NCI-H1105 treated with DMSO at 0.1 percent for 48 hours (cell line): ENCODE data around the gene SPTSSA.
"Not testable (repeated sequence)": the region's sequence is repeated elsewhere in the genome, so short reads cannot be mapped to it uniquely, and the experiment has no call there.

Source experiments
- DNase-seq: peaks from one replicate; lab custom pipeline; 2025; lab: John Stamatoyannopoulos, UW

Gene SPTSSA, protein sequence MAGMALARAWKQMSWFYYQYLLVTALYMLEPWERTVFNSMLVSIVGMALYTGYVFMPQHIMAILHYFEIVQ

DNA sequence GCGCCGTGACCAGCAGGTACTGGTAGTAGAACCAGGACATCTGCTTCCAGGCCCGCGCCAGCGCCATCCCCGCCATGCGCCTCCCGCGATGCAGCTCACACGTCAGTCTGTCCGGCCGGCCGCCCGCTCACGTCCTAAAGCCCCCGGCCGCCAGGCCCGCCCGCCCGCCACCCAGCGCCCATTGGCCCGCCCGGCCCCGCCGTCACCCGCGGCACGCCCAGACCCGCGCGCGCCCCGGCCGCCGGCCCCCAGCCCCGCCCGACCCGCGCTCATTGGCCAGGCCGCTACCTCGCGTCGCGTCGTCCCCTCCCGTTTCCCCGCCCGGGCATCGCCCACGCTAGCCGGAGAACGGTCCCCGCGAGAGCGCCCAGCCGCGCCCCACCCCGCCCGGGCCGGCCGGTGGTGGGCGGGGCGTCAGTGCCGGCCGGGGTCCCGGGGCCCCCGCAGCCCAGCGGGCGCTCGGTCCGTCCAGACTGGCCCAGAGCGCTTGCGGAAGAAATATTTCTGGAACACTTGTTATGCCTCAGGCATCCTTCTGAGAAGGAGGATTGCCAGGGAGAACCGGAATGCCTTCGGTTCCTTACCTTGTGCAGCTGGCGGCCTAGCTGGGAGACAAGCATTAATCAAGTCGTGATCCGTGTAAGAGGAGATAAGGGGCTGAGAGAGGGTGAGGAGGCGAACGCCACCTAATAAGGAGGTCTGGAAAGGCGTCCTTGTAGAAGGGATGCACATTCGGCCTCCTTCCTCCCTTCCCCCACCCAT, at the start of gene SPTSSA:
Gene SPTSSA (minus strand): TSS at position 109 of the 762 bp plus-strand sequence. CDS start 33 bp downstream, at position 76.
- DNase-seq: peak; percentile 82

DNA sequence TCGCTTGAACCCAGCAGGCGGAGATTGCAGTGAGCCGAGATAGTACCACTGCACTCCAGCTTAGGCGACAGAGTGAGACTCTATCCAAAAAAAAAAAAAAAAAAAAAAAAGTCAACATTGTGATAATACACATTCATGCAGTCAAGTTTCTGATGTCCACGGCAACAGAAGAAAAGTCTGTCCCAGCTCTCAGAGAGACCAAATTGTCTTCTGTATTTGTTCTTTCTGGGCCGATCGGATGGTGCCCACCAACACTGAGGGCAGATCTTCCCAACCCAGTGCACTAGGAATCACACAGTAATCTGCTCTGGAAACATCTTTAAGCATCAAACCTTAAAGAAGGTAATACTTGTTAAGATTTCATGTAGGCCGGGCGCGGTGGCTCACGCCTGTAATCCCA, 45.8 kb upstream of the SPTSSA start:
- DNase-seq: no peak

DNA sequence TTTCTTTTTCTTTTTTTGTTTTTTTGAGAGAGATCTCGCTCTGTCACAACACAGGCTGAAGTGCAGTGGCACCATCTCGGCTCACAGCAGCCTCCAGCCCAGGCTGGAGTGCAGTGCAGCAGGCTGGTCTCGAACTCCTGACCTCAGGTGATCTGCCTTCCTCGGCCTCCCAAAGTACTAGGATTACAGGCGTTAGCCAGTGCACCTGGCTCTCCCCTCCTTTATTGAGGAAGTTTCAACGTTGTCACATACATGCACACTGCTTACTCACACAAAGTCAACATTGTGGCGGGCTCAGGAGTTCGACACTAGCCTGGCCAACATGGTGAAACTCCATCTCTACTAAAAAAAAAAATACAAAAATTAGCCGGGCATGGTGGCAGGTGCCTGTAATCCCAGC, 45.4 kb upstream of the SPTSSA start:
- no peak for DNase-seq

DNA sequence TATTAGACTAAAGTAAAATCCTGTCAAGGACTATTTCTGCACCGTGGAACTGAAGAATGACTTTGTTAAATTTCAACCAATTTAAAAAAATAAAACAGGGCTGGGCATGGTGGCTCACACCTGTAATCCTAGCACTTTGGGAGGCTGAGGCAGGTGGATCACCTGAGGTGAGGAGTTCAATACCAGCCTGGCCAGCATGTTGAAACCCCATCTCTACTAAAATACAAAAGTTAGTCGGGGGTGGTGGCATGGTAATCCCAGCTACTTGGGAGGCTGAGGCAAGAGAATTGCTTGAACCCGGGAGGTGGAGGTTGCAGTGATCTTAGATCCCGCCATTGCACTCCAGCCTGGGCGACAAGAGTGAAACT, 43.1 kb upstream of the SPTSSA start:
- DNase-seq: not testable (repeated sequence)

DNA sequence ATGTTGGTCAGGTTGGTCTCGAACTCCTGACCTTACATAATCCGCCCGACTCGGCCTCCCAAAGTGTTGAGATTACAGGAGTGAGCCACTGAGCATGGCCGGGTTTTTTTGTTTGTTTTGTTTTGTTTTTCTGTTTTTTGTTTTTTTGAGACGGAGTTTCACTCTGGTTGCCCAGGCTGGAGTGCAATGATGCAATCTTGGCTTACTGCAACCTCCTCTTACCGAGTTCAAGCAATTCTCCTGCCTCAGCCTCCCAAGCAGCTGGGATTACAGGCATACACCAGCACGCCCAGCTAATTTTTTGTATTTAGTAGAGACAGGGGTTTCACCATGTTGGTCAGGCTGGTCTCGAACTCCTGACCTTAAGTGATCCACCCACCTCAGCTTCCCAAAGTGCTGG, 42.0 kb upstream of the SPTSSA start:
- DNase-seq: not testable (repeated sequence)

DNA sequence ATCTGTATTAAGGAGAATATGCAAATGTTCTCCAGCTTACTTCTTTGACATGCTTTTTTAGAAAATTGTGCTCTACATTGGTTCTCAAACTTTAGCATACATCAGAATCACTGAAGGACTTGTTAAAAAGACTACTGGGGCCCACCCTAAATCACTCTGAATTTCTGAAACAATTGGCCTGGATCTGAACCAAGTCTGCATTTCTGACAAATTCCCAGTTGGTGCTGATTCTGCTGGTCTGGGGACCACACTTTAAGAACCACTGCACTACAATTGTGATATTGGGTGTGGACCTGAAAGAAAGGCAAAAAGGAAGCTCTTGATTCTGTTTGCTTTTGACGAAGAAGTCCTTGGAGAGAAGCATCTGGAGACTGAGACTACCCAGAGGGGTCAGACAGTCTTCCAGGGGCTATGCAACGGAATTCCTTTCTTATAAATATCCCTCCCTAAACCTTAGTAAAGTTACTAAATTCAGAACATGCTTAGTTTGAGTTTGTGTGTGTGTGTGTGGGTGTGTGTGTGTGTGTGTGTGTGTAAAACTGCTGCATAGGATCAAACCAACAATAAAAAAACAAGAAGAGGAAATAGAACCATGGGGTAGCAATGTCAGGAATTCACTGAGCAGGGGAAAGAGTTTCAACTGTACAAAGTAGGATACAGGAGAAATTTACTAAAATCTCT, 40.6 kb upstream of the SPTSSA start:
- no peak for DNase-seq

DNA sequence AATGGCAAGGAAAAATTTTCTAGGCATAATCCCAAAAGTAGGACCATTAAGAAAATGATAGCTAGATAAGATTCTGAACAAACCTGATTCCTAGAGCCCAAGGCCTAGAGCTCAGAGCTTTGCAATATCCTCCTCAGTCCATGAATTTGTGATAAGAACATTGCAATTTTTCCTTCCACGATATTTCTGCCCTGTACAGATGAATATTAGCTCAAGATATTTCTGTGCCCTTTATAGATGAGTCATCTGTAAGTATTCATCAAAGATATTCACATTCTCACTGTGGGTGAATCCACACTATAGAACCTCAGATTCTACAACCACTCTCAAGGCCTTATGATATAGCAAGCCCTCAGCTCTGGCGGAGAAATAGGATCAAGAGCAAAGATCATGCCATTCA, 40.0 kb upstream of the SPTSSA start:
- no peak for DNase-seq

DNA sequence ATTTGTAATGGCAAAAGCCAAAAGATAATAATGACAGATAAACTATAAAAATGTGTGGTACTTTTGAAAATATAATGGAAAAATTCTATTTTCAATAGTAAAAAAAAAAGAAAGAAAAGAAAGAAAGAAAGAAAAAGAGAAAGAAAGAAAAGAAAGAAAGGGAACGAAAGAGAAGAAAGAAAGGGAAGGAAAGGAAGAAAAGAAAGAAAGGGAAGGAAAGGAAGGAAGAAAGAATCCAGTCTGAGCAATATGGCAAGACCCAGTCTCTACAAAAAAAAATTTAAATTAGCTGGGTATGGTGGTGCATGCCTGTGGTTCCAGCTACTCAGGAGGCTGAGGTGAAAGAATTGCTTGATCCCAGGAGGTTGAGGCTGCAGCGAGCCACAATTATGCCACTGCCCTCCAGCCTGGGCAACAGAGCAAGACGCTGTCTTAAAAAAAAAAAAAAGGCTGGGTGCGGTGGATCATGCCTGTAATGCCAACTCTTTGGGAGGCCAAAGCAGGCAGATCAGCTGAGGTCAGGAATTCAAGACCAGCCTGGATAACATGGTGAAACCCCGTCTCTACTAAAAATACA, 39.1 kb upstream of the SPTSSA start:
- no peak for DNase-seq

DNA sequence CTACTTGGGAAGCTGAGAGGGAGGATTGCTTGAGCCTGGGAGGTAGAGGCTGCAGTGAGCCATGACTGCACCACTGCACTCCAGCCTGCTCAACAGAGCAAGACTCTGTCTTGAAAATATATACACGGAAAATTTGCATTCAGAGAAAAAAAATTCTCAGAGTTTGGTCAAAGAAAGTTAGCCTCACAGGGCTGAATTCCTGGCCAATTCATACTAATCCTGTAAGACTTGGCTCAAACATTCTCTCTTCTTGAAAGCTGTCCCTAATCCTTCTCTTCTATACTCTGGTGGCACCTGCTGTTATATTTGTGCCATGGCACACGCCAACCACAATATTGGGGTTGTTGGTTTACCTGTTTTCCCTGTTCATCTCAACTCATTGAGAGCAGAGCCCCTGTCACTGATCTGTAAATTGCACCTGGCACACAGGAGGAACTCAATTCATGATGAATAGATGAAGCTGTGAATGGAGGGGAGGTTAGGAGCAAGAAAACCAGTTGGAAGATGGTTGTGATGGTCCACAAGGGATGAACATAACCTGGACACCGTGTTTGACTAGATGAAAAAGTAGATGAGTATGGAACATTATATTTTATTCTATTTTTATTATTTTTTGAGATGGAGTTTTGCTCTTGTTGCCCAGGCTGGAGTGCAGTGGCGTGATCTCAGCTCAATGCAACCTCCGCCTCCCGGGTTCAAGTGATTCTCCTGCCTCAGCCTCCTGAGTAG, 36.8 kb upstream of the SPTSSA start:
- peak; percentile 40 for DNase-seq

DNA sequence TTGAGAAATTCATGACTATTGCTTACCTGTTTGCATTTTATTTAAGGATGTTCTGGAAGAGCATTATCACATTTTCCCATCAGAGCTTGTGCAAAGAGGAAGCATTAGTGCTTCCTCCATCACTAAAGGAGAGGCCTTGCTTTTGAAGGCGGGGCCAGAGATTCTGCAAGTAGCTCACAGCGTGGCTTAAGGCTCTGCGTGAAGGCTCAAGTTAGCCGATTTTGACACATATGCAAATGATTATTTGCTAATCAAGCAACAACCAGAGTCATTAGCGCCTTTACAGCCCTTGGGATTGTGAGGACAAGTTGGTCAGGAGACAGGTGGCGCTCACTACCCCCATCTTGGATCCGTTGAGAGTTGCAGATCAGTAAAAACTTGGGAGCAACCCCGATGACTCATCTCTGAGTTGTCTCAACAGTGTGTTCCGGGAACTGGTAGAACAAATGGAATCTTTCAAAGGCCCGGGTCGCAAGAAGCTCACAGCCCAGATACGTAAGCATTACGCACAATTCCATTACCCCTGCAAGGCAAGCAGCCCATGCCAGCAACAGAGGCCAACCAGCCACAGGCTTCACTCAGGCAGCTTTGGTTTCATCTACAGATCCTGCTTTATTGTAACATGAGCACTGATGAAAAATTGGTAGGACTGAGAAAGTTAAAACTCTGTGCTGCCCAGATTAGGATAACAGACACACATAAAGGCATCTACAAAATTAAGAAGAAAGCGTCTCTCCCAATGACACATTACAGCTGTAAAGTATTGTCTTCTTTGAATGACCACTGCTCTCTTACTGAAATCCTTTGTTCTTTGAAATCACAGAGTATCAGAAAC, 34.9 kb upstream of the SPTSSA start:
- DNase-seq: no peak

DNA sequence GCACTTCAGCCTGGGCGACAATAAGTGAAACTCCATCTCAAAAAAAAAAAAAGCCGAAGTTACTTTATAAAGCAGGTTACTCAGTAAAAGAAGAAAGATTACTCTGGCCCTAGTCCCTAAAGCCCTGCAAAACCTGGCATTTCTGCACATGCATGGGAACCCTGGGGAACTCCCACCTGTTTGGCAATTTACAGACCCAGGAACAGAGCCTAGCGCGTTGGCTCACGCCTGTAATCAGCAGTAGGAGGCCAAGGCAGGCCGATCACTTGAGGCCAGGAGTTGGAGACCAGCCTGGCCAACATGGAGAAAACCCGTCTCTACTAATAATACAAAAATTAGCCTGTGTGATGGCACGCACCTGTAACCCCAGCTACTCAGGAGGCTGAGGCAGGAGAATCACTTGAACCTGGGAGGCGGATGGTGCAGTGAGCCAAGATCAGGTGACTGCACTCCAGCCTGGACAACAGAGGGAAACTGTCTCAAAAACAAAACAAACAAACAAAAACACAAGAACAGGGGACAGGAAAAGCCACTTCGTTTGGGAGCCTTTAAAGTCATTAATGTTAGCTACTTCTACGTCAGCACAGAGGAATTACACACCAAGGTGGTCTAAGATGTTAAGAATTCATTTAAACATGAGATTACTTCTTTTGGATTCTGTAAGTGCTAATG, 34.1 kb upstream of the SPTSSA start:
- no peak for DNase-seq

DNA sequence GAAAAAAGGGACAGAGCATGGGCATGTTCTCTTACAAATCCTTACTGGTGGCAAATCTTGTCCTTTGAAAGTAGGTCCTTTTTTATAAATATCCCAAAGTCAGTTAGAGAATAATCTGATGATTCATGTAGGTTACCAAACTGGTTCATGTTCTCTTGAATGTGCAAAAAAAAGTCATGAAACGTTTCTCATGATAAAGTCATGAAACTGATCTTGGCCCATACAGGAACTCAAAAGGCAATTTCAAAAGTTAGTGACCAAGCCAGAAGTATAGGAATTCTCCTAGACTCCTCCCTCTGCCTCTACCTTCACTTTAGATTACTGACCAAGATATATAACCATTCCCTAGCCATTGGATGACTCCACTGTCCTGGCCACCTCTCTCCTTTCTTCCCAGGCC, 27.3 kb upstream of the SPTSSA start:
- DNase-seq: no peak

DNA sequence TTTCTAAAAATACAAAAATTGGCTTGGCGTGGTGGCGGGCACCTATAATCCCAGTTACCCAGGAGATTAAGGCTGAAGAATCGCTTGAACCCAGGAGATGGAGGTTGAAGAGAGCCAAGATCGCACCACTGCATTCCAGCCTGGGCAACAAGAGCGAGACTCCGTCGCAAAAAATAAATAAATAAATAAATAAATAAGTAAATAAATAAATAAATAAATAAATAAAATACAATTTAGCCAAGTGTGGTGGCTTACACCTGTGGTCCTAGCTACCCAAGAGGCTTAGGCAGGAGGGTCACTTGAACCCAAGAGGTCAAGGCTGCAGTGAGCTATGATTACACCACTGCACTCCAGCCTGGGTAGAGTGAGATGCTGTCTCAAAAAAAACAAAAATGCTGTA, 26.5 kb upstream of the SPTSSA start:
- no peak for DNase-seq

DNA sequence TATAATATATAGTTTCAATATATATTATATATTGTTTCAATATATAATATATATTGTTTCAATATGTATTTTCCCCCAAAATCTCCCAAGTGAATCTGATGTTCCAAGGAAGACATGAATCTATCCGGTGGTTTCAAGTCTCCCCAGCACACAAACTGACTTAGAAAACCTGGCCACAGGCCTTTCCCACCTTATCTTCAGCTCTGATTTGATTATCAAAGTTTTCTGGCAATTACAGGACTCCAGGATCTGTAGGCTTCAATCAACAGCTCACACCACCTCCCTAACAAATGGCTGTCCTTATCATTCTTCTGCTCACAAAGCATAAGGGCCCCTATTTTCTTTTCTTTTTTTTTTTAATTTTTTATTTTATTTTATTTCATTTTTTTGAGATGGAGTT, 22.7 kb upstream of the SPTSSA start:
- no peak for DNase-seq

DNA sequence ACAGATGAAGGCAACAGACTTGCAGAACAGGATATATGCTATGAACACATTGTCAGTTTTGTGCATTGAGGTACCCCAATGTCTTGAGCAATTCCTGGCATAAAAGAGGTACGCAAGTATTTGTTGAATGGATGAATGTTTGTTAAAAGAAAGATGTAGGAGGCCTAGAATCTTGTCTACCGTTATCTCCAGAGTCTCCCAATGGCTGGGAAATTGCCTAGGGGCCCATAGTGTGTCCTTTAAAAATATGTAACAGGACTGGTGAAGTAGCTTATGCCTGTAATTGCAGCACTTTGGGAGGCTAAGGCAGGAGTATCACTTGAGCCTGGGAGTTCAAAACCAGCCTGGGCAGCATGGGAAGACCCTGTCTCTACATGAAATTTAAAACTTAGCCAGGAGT, 20.4 kb upstream of the SPTSSA start:
- no peak for DNase-seq

DNA sequence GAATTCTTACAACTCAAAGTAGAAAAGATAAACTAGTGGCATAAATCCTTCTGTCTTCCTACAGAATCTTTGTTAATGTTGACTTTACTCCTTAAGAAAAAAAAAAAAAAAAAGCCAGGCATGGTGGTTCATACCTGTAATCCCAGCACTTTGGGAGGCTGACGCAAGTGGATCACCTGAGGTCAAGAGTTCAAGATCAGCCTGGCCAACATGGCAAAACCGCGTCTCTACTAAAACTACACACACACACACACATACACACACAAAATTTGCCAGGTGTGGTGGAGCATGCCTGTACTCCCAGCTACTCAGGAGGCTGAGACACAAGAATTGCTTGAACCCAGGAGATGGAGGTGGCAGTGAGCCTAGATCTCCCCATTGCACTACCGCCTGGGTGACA, 17.7 kb upstream of the SPTSSA start:
- no peak for DNase-seq

DNA sequence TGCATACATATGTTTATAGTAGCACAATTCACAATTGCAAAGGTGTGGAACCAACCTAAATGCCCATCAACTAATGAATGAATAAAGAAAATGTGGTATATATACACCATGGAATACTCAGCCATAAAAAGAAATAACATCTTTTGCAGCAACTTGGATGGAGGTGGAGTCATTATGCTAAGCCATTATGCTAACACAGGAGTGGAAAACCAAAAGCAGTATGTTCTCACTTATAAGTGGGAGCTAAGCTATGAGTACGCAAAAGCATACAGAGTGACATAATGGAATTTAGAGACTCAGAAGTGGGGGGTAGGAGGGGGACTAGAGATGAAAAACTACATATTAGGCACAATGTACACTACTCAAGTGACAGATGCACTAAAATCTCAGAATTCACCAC, 16.2 kb upstream of the SPTSSA start:
- DNase-seq: no peak

DNA sequence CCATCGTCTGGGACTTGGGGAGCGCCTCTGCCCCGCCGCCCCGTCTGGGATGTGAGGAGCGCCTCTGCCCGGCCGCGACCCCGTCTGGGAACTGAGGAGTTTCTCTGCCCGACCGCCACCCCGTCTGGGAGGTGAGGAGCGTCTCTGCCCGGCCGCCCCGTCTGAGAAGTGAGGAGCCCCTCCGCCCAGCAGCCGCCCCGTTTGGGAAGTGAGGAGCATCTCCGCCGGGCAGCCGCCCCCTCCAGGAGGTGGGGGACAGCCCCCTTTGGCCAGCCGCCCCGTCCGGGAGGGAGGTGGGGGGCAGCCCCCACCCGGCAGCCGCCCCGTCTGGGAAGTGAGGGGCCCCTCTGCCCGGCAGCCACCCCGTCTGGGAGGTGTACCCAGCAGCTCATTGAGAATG, 14.0 kb upstream of the SPTSSA start:
- DNase-seq: not testable (repeated sequence)

DNA sequence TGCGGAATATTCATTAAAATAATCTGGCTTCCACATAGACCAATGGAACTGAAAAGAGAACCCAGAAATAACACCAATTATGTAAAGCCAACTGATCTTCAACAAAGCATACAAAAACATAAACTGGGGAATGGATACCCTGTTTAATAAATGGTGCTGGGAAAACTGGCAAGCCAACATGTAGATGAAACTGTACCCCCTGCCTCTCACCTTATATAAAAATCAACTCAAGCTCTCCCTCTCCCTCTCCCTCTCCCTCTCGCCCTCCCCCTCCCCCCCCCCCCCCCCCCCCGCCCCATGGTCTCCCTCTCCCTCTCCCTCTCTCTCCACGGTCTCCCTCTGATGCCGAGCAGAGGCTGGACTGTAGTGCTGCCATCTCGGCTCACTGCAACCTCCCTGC, 13.1 kb upstream of the SPTSSA start:
- no peak for DNase-seq

DNA sequence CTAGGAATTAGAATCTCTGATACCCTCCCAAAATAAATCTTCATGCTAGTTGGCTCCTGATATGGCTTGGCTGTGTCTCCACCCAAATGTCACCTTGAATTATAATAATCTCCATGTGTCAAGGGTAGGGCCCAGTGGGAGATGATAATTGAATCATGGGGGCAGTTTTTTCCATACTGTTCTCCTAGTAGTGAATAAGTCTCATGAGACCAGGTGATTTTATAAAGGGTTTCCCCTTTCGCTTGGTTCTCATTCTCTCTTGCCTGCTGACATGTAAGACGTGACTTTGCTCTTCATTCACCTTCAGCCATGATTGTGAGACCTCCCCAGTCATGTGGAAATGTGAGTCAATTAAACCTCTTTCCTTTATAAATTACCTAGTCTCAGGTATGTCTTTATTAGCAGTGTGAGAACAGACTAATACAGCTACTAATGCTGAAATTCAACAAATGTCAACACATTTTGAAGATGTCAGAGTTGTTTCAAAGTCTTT, 12.2 kb upstream of the SPTSSA start:
- no peak for DNase-seq

DNA sequence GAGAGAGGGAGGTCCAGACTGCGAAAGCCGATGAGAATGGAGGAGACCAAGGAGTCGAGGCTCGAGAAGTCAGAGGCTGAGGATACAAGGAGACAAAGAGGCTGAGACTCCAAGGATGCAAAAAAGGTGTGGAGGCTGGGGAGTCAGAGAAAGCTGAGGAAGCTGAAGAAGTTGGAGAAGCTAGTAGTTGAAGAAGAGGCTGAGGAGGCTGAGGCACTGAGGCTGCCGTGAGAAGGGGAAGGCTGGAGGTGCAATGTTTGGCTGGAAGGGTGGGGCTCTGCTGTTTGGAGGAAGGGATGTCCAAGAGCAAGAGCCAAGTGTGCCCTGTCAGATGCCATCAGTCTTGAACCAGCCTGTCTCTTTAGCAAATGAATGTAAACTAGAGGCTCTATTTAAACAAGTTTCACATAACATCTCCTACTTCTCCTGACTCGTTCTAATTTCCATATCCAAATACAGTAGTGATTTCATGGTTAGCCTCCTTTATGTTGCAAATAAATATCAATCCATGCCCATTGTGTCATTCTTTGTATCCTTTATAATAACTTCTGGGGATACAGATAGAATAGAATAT, 10.8 kb upstream of the SPTSSA start:
- DNase-seq: no peak
